ENCODE results near the gene IFI27L1.

The IFI27L1 gene

GRCh38 chr14:94132285-94132887 lies 51.3 kb downstream of the IFI27L1 start:
- H3K4me2 ChIP-seq (ENCODE audit: insufficient read depth, low read length, poor library complexity, severe bottlenecking) = no peak overlapping the region
- no peak overlapping the region for H3K9ac ChIP-seq (ENCODE audit: low read depth, low read length, poor library complexity)
- no peak overlapping the region for H2BK5ac ChIP-seq (ENCODE audit: low read length)
- H3K4ac ChIP-seq (ENCODE audit: low read length) = no peak overlapping the region
- no peaks in the 10 kb centered on the region for H3K36me3 ChIP-seq (replicated peaks in 1 of 2; ENCODE audit: control insufficient read depth in 2 of 2, insufficient read depth in 2 of 2, low read length in 2 of 2)
- no peak overlapping the region for H2BK120ac ChIP-seq (ENCODE audit: low read depth, low read length)
- H3K79me1 ChIP-seq (ENCODE audit: low read depth, low read length) = no peaks in the 10 kb centered on the region
- H3K14ac ChIP-seq (ENCODE audit: low read length) = no peak overlapping the region
- no peak overlapping the region for H4K91ac ChIP-seq (ENCODE audit: low read depth, low read length, poor library complexity)
- no peak overlapping the region for H2AFZ ChIP-seq (ENCODE audit: low read length)
- no CpG with 5 or more reads among the region's 4 CpGs for WGBS, 2 donors (ENCODE audit: extremely low coverage in 2 of 2, insufficient read length in 2 of 2, insufficient replicate concordance in 1 of 2)
- H3K4me3 ChIP-seq (ENCODE audit: low read length in 2 of 2) = no peak overlapping the region
- H2BK15ac ChIP-seq (ENCODE audit: low read length) = no peak overlapping the region
- peaks cover 0 to 7% of the 10 kb centered on the region in 2 donors for H3K4me1 ChIP-seq (ENCODE audit: control insufficient read depth in 2 of 2, insufficient read depth in 1 of 2, low read depth in 1 of 2, low read length in 2 of 2)
- H3K27me3 ChIP-seq (ENCODE audit: control insufficient read depth in 3 of 3, insufficient read depth in 3 of 3, low read depth in 1 of 3, low read length in 3 of 3) = no peaks in the 10 kb centered on the region
- no peak overlapping the region for H4K8ac ChIP-seq (ENCODE audit: low read depth, low read length)
- H3K9me3 ChIP-seq (replicated peaks in 1 of 2; ENCODE audit: control insufficient read depth in 2 of 2, insufficient read depth in 1 of 2, low read depth in 1 of 2, low read length in 2 of 2) = peaks cover 0 to 10% of the 10 kb centered on the region in 2 donors
- DNase-seq (ENCODE audit: low spot score) = peak; percentile 71
- H3K23ac ChIP-seq (ENCODE audit: low read depth, low read length, poor library complexity) = no peak overlapping the region
- H3K27ac ChIP-seq (replicated peaks; ENCODE audit: low read length) = no peak overlapping the region
- no peak overlapping the region for H2BK12ac ChIP-seq (ENCODE audit: low read length)
- no peak overlapping the region for H2AK5ac ChIP-seq (ENCODE audit: low read depth, low read length)
- H3K18ac ChIP-seq (ENCODE audit: low read length) = no peak overlapping the region

GRCh38 chr14:94135476-94135875 lies 54.4 kb downstream of the IFI27L1 start:
- DNase-seq (ENCODE audit: low spot score) = no peak
- no peaks in the 10 kb centered on the region for H3K79me1 ChIP-seq (ENCODE audit: low read depth, low read length)
- H3K4me2 ChIP-seq (ENCODE audit: insufficient read depth, low read length, poor library complexity, severe bottlenecking) = no peak overlapping the region
- no peak overlapping the region for H2AFZ ChIP-seq (ENCODE audit: low read length)
- peaks cover 0 to 10% of the 10 kb centered on the region in 2 donors for H3K9me3 ChIP-seq (replicated peaks in 1 of 2; ENCODE audit: control insufficient read depth in 2 of 2, insufficient read depth in 1 of 2, low read depth in 1 of 2, low read length in 2 of 2)
- no peak overlapping the region for H3K9ac ChIP-seq (ENCODE audit: low read depth, low read length, poor library complexity)
- H3K4me3 ChIP-seq (ENCODE audit: low read length in 2 of 2) = no peak overlapping the region
- no peak overlapping the region for H2BK120ac ChIP-seq (ENCODE audit: low read depth, low read length)
- H3K18ac ChIP-seq (ENCODE audit: low read length) = no peak overlapping the region
- no peak overlapping the region for H3K14ac ChIP-seq (ENCODE audit: low read length)
- H4K8ac ChIP-seq (ENCODE audit: low read depth, low read length) = no peak overlapping the region
- no peak overlapping the region for H4K91ac ChIP-seq (ENCODE audit: low read depth, low read length, poor library complexity)
- H2BK15ac ChIP-seq (ENCODE audit: low read length) = no peak overlapping the region
- H3K23ac ChIP-seq (ENCODE audit: low read depth, low read length, poor library complexity) = no peak overlapping the region
- no peak overlapping the region for H3K4ac ChIP-seq (ENCODE audit: low read length)
- no peak overlapping the region for H2AK5ac ChIP-seq (ENCODE audit: low read depth, low read length)
- WGBS, 2 donors (ENCODE audit: extremely low coverage in 2 of 2, insufficient read length in 2 of 2, insufficient replicate concordance in 1 of 2) = no CpG with 5 or more reads among the region's 4 CpGs
- H3K27ac ChIP-seq (replicated peaks; ENCODE audit: low read length) = no peak overlapping the region
- H2BK5ac ChIP-seq (ENCODE audit: low read length) = no peak overlapping the region
- no peaks in the 10 kb centered on the region for H3K36me3 ChIP-seq (replicated peaks in 1 of 2; ENCODE audit: control insufficient read depth in 2 of 2, insufficient read depth in 2 of 2, low read length in 2 of 2)
- peaks cover 8 to 13% of the 10 kb centered on the region in 2 donors for H3K4me1 ChIP-seq (ENCODE audit: control insufficient read depth in 2 of 2, insufficient read depth in 1 of 2, low read depth in 1 of 2, low read length in 2 of 2)
- H2BK12ac ChIP-seq (ENCODE audit: low read length) = no peak overlapping the region
- H3K27me3 ChIP-seq (ENCODE audit: control insufficient read depth in 3 of 3, insufficient read depth in 3 of 3, low read depth in 1 of 3, low read length in 3 of 3) = no peaks in the 10 kb centered on the region

GRCh38 chr14:94136575-94137331 lies 55.6 kb downstream of the IFI27L1 start:
- Histone ChIP-seq H3K4ac (ENCODE audit: low read length) (no peak overlapping the region), H3K9ac (ENCODE audit: low read depth, low read length, poor library complexity) (no peak overlapping the region), H3K9me3 (replicated peaks in 1 of 2; ENCODE audit: control insufficient read depth in 2 of 2, insufficient read depth in 1 of 2, low read depth in 1 of 2, low read length in 2 of 2) (peaks cover 0 to 10% of the 10 kb centered on the region in 2 donors), H3K27me3 (ENCODE audit: control insufficient read depth in 3 of 3, insufficient read depth in 3 of 3, low read depth in 1 of 3, low read length in 3 of 3) (no peaks in the 10 kb centered on the region), H2BK120ac (ENCODE audit: low read depth, low read length) (no peak overlapping the region), H3K27ac (replicated peaks; ENCODE audit: low read length) (no peak overlapping the region), H4K8ac (ENCODE audit: low read depth, low read length) (no peak overlapping the region), H3K4me2 (ENCODE audit: insufficient read depth, low read length, poor library complexity, severe bottlenecking) (no peak overlapping the region), H3K36me3 (replicated peaks in 1 of 2; ENCODE audit: control insufficient read depth in 2 of 2, insufficient read depth in 2 of 2, low read length in 2 of 2) (no peaks in the 10 kb centered on the region), H3K18ac (ENCODE audit: low read length) (peak overlapping the region; percentile 72), H3K4me3 (ENCODE audit: low read length in 2 of 2) (no peak overlapping the region), H4K91ac (ENCODE audit: low read depth, low read length, poor library complexity) (no peak overlapping the region), H2BK5ac (ENCODE audit: low read length) (no peak overlapping the region), H3K23ac (ENCODE audit: low read depth, low read length, poor library complexity) (no peak overlapping the region), H2BK12ac (ENCODE audit: low read length) (no peak overlapping the region), H2AK5ac (ENCODE audit: low read depth, low read length) (no peak overlapping the region), H3K14ac (ENCODE audit: low read length) (no peak overlapping the region), H3K79me1 (ENCODE audit: low read depth, low read length) (no peaks in the 10 kb centered on the region), H2BK15ac (ENCODE audit: low read length) (no peak overlapping the region), H2AFZ (ENCODE audit: low read length) (peak overlapping the region; percentile 81), H3K4me1 (ENCODE audit: control insufficient read depth in 2 of 2, insufficient read depth in 1 of 2, low read depth in 1 of 2, low read length in 2 of 2) (peaks cover 8 to 13% of the 10 kb centered on the region in 2 donors)
- WGBS, 2 donors (ENCODE audit: extremely low coverage in 2 of 2, insufficient read length in 2 of 2, insufficient replicate concordance in 1 of 2) = no CpG with 5 or more reads among the region's 18 CpGs
- DNase-seq (ENCODE audit: low spot score) = peak; percentile 73

DNA sequence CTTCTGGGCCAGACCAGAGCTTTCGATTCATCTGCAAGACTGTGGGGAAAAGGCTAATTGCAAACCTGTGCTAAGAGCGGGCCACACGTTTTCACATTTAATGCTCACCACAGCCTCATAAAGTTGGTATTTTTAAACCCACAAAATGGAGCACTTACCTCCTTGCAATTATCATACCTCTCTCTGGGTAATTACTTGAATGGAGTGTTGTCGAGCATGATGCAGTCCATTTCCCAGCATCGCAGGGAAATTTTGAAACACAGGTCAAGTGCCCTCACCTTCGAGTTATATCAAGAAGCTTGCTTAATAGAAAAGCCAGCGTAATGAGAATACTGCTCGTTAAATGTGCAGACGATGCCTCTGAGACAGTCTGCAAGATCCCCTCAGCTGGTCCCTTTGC lies 57.1 kb downstream of the IFI27L1 start:
- H3K18ac ChIP-seq (ENCODE audit: low read length) = no peak overlapping the region
- no peak overlapping the region for H2AK5ac ChIP-seq (ENCODE audit: low read depth, low read length)
- no peaks in the 10 kb centered on the region for H3K79me1 ChIP-seq (ENCODE audit: low read depth, low read length)
- DNase-seq (ENCODE audit: low spot score) = no peak
- no peaks in the 10 kb centered on the region for H3K27me3 ChIP-seq (ENCODE audit: control insufficient read depth in 3 of 3, insufficient read depth in 3 of 3, low read depth in 1 of 3, low read length in 3 of 3)
- H3K4me2 ChIP-seq (ENCODE audit: insufficient read depth, low read length, poor library complexity, severe bottlenecking) = no peak overlapping the region
- H2AFZ ChIP-seq (ENCODE audit: low read length) = peak overlapping the region; percentile 3
- H2BK120ac ChIP-seq (ENCODE audit: low read depth, low read length) = no peak overlapping the region
- H2BK12ac ChIP-seq (ENCODE audit: low read length) = no peak overlapping the region
- peaks cover 0 to 10% of the 10 kb centered on the region in 2 donors for H3K9me3 ChIP-seq (replicated peaks in 1 of 2; ENCODE audit: control insufficient read depth in 2 of 2, insufficient read depth in 1 of 2, low read depth in 1 of 2, low read length in 2 of 2)
- peak overlapping the region; percentile 68 for H2BK15ac ChIP-seq (ENCODE audit: low read length)
- no peak overlapping the region for H3K4me3 ChIP-seq (ENCODE audit: low read length in 2 of 2)
- no peak overlapping the region for H3K14ac ChIP-seq (ENCODE audit: low read length)
- no peaks in the 10 kb centered on the region for H3K36me3 ChIP-seq (replicated peaks in 1 of 2; ENCODE audit: control insufficient read depth in 2 of 2, insufficient read depth in 2 of 2, low read length in 2 of 2)
- no CpG with 5 or more reads among the region's 9 CpGs for WGBS, 2 donors (ENCODE audit: extremely low coverage in 2 of 2, insufficient read length in 2 of 2, insufficient replicate concordance in 1 of 2)
- H2BK5ac ChIP-seq (ENCODE audit: low read length) = peak overlapping the region; percentile 60
- H4K8ac ChIP-seq (ENCODE audit: low read depth, low read length) = no peak overlapping the region
- no peak overlapping the region for H4K91ac ChIP-seq (ENCODE audit: low read depth, low read length, poor library complexity)
- no peak overlapping the region for H3K9ac ChIP-seq (ENCODE audit: low read depth, low read length, poor library complexity)
- H3K27ac ChIP-seq (replicated peaks; ENCODE audit: low read length) = no peak overlapping the region
- no peak overlapping the region for H3K4ac ChIP-seq (ENCODE audit: low read length)
- H3K4me1 ChIP-seq (ENCODE audit: control insufficient read depth in 2 of 2, insufficient read depth in 1 of 2, low read depth in 1 of 2, low read length in 2 of 2) = peaks cover 8 to 13% of the 10 kb centered on the region in 2 donors
- no peak overlapping the region for H3K23ac ChIP-seq (ENCODE audit: low read depth, low read length, poor library complexity)

All from neuronal stem cell (in vitro differentiated cells).